Keratinocyte (primary cell): ENCODE measurements around the gene NPLOC4. TPM values are rescaled to one million over a fixed set of nuclear protein-coding genes. Genes with fewer than 3 reads are reported as not detected.

Experiments
- DNase-seq: peaks from one replicate; pipeline ENCODE4 v3.0.0-alpha.2; 2011; ENCODE audit warnings: low read depth, missing footprints, low spot score
- FAIRE-seq: peaks from 2 replicates; lab custom pipeline; 2011; peaks lifted over from hg19 to GRCh38; lab: Jason Lieb, UNC
- H2AFZ ChIP-seq: 2 replicates; pipeline ENCODE4 v1.6.0; 2012; ENCODE audit warnings: low read length, control low read depth, inconsistent platforms; ENCODE audit not compliant: control insufficient read depth
- H3K27ac ChIP-seq: 2 replicates; pipeline ENCODE4 v1.5.1; 2011; ENCODE audit warnings: low read length; ENCODE audit not compliant: control insufficient read depth, insufficient read depth
- H3K27me3 ChIP-seq: 3 replicates; pipeline ENCODE4 v1.6.0; 2011; ENCODE audit warnings: low read length; ENCODE audit not compliant: control insufficient read depth, insufficient read depth; ENCODE audit errors: extremely low read depth
- H3K36me3 ChIP-seq, 2 experiments: 2 replicates in 1 of 2; 3 replicates in 1 of 2; pipeline ENCODE4 v1.5.1; 2011; ENCODE audit warnings: low read length in 2 of 2, mild to moderate bottlenecking in 1 of 2; ENCODE audit not compliant: control insufficient read depth in 2 of 2, insufficient read depth in 2 of 2; ENCODE audit errors: extremely low read depth in 1 of 2
- H3K4me1 ChIP-seq: 3 replicates; pipeline ENCODE4 v1.5.1; 2011; ENCODE audit warnings: low read length; ENCODE audit not compliant: control insufficient read depth, insufficient read depth; ENCODE audit errors: extremely low read depth
- H3K4me2 ChIP-seq: 3 replicates; pipeline ENCODE4 v1.6.0; 2011; ENCODE audit warnings: low read depth, low read length; ENCODE audit not compliant: control insufficient read depth, insufficient read depth; ENCODE audit errors: extremely low read depth
- H3K4me3 ChIP-seq, 3 experiments: fragments of 200-600 bp in 1 of 3; sonication (generic) in 1 of 3; 2 replicates in 2 of 3; 3 replicates in 1 of 3; pipeline ENCODE4 v1.5.1; 2011 to 2016; ENCODE audit warnings: low read length in 3 of 3, mild to moderate bottlenecking in 3 of 3, control low read depth in 2 of 3, inconsistent platforms in 1 of 3, low read depth in 1 of 3, mixed read lengths in 1 of 3, mixed run types in 1 of 3, moderate library complexity in 1 of 3; ENCODE audit not compliant: control insufficient read depth in 2 of 3, insufficient read depth in 2 of 3; ENCODE audit errors: extremely low read depth in 1 of 3
- H3K79me2 ChIP-seq: 2 replicates; pipeline ENCODE4 v1.6.0; 2012; ENCODE audit warnings: low read length; ENCODE audit not compliant: control insufficient read depth, insufficient read depth
- H3K9ac ChIP-seq: 3 replicates; pipeline ENCODE4 v1.6.0; 2011; ENCODE audit warnings: low read length; ENCODE audit not compliant: control insufficient read depth, insufficient read depth; ENCODE audit errors: extremely low read depth
- H3K9me1 ChIP-seq: 3 replicates; pipeline ENCODE4 v1.6.0; 2011; ENCODE audit warnings: low read length; ENCODE audit not compliant: control insufficient read depth, insufficient read depth; ENCODE audit errors: extremely low read depth
- H3K9me3 ChIP-seq: 2 replicates; pipeline ENCODE4 v1.5.1; 2012; ENCODE audit warnings: low read depth, low read length; ENCODE audit not compliant: control insufficient read depth
- H4K20me1 ChIP-seq: 3 replicates; pipeline ENCODE4 v1.6.0; 2011; ENCODE audit warnings: low read length; ENCODE audit not compliant: control insufficient read depth, insufficient read depth; ENCODE audit errors: extremely low read depth
- CTCF ChIP-seq, 3 experiments: IDR thresholded peaks in 1 of 3; conservative IDR thresholded peaks in 1 of 3; optimal IDR thresholded peaks in 1 of 3; 2 replicates in 2 of 3; 3 replicates in 1 of 3; pipeline versions ENCODE3 to v1.5.1; 2011; ENCODE audit warnings: low read length in 3 of 3, mild to moderate bottlenecking in 3 of 3, moderate library complexity in 2 of 3, control low read depth in 1 of 3, inconsistent platforms in 1 of 3; ENCODE audit not compliant: insufficient read depth in 2 of 3; ENCODE audit errors: extremely low read depth in 1 of 3
- EZH2 ChIP-seq: IDR thresholded peaks from one replicate; pipeline ENCODE4 v1.6.1; 2012; ENCODE audit warnings: inconsistent platforms, mild to moderate bottlenecking, low read length, moderate library complexity
- dilution Hi-C: fragments of 300-500 bp; cut with MboI; formaldehyde crosslinking; loops from one replicate; pipeline ENCODE4 v1.7.0; 2020; ENCODE audit warnings: low sequenced_read_pairs; ENCODE audit not compliant: extremely low pct_ligation_motif_present
- polyA plus RNA-seq, 5 experiments: library from polyadenylated mRNA; depleted of rRNA in 3 of 5; stranded (reverse) in 3 of 5; stranded (forward) in 1 of 5; unstranded in 1 of 5; fragments of >200 nt; gene quantifications; 1 replicate in 1 of 5; 2 replicates in 3 of 5; 3 replicates in 1 of 5; pipeline versions ENCODE4 v1.2.1 to v1.2.3, GENCODE V29; 2011 to 2012; ENCODE audit warnings: missing spikeins in 2 of 5, low read depth in 1 of 5, low replicate concordance in 1 of 5

The NPLOC4 gene
- polyA plus RNA-seq, 1 donor (not counting 4 experiments of a cell fraction or from before 2014, with no cell fraction given): 64.0 TPM

- Histone ChIP-seq H3K4me2 (peak within 1 kb of the TSS; percentile 87), H3K4me1 (peaks cover 8% of the 10 kb centered on the region), H3K79me2 (peaks cover 26% of the 10 kb centered on the region), H3K36me3 (peaks cover 20 to 29% of the 10 kb centered on the region in 2 experiments), H4K20me1 (peaks cover 37% of the 10 kb centered on the region), H3K9ac (peak within 1 kb of the TSS; percentile 79), H3K27ac (peak within 1 kb of the TSS; percentile 73), H3K4me3 (peak within 1 kb of the TSS; percentile 80 to 98 (median 97)), H3K27me3 (no peaks in the 10 kb centered on the region), H3K9me3 (peaks cover 2% of the 10 kb centered on the region), H2AFZ (no peak within 1 kb of the TSS), H3K9me1 (no peaks in the 10 kb centered on the region)
- TF ChIP-seq CTCF (optimal IDR thresholded peaks at IDR 0.05 in 1 of 3, IDR thresholded peaks at IDR 0.05 in 1 of 3, conservative IDR thresholded peaks at IDR 0.05 in 1 of 3; ENCODE audit: extremely low read depth in 1 of 3, insufficient read depth in 2 of 3, low read length in 3 of 3) (no peak), EZH2 (no peak)
- DNase-seq: no peak
- FAIRE-seq: no peak
- dilution Hi-C loops: no loop called here
Measured at GRCh38 chr17:81512562-81513371, 124.1 kb downstream of the NPLOC4 start, which contains the start of gene ACTG1. Gene ACTG1 (minus strand): TSS chr17:81512799. CDS start chr17:81512354, 445 bp downstream.

GRCh38 chr17:81511804-81512561 is 124.9 kb downstream of the NPLOC4 start:
- Histone ChIP-seq H3K4me2 (peak overlapping the region; percentile 87), H3K27ac (peak overlapping the region; percentile 47), H3K36me3 (peaks cover 20 to 29% of the 10 kb centered on the region in 2 experiments), H3K27me3 (no peaks in the 10 kb centered on the region), H4K20me1 (peaks cover 37% of the 10 kb centered on the region), H3K4me3 (peak overlapping the region; percentile 80 to 98 (median 97)), H3K9ac (peak overlapping the region; percentile 79), H3K4me1 (peaks cover 8% of the 10 kb centered on the region), H3K9me3 (peaks cover 2% of the 10 kb centered on the region), H3K9me1 (no peaks in the 10 kb centered on the region), H2AFZ (no peak overlapping the region), H3K79me2 (peaks cover 26% of the 10 kb centered on the region)
- DNase-seq: no peak
- no peak for FAIRE-seq
- TF ChIP-seq EZH2 (no peak), CTCF (optimal IDR thresholded peaks at IDR 0.05 in 1 of 3, IDR thresholded peaks at IDR 0.05 in 1 of 3, conservative IDR thresholded peaks at IDR 0.05 in 1 of 3; ENCODE audit: extremely low read depth in 1 of 3, insufficient read depth in 2 of 3, low read length in 3 of 3) (no peak)
- dilution Hi-C loops: no loop called here
